C4-2B (cell line): ENCODE results near the gene ZNF280A.

Source experiments
- ZFX ChIP-seq: fragments of 450-650 bp; IDR thresholded peaks from 2 replicates; pipeline ENCODE4 v1.6.1; 2017
- TF ChIP-seq, protein P1 (sequence below): fragments of 450-650 bp; conservative IDR thresholded peaks from 2 replicates; pipeline ENCODE4 v1.5.1; 2017; ENCODE audit warnings: mild to moderate bottlenecking

DNA sequence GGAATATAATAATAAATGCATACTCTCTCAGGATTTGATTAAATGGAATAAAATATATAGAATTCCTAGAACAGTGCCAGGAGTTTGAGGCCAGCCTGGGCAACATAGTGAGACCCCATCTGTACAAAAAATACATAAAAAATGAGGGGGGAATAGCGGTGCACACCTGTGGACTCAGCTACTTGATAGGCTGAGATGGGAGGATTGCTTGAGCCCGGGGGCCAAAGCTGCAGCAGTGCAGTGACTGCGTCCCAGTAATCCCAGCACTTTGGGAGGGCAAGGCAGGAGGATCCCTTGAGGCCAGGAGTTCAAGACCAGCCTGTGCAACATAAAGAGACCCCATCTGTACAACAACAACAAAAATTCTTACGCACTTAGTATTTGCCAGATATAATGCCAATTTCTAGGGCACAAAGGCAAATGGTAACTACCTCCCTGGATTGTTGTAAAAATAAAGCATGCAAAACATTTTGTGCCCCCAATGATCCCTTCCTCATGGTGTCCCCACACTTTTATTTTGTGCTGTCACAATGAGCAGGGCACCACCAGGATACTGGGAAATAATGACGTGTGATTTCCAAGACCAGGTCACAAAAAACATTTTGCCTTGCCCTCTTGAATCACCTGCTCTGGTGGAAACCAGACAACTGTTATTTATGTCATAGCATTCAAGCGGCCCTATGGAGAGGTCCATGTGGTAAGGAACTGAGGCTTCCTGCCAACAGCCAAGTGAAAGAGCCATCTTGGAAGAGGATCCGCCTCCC, 18.3 kb upstream of the ZNF280A start:
- TF ChIP-seq, protein P1, sequence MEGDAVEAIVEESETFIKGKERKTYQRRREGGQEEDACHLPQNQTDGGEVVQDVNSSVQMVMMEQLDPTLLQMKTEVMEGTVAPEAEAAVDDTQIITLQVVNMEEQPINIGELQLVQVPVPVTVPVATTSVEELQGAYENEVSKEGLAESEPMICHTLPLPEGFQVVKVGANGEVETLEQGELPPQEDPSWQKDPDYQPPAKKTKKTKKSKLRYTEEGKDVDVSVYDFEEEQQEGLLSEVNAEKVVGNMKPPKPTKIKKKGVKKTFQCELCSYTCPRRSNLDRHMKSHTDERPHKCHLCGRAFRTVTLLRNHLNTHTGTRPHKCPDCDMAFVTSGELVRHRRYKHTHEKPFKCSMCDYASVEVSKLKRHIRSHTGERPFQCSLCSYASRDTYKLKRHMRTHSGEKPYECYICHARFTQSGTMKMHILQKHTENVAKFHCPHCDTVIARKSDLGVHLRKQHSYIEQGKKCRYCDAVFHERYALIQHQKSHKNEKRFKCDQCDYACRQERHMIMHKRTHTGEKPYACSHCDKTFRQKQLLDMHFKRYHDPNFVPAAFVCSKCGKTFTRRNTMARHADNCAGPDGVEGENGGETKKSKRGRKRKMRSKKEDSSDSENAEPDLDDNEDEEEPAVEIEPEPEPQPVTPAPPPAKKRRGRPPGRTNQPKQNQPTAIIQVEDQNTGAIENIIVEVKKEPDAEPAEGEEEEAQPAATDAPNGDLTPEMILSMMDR: no peak
- TF ChIP-seq ZFX: no peak
